ENCODE data around the gene SHISA6. TPM values are rescaled to one million over a fixed set of nuclear protein-coding genes. Genes with fewer than 3 reads are reported as not detected.
"Not testable (repeated sequence)": the region's sequence is repeated elsewhere in the genome, so short reads cannot be mapped to it uniquely, and the experiment has no call there.

The SHISA6 gene
- total RNA-seq, 1 donor from 2014 or later: 12.6 TPM

DNA sequence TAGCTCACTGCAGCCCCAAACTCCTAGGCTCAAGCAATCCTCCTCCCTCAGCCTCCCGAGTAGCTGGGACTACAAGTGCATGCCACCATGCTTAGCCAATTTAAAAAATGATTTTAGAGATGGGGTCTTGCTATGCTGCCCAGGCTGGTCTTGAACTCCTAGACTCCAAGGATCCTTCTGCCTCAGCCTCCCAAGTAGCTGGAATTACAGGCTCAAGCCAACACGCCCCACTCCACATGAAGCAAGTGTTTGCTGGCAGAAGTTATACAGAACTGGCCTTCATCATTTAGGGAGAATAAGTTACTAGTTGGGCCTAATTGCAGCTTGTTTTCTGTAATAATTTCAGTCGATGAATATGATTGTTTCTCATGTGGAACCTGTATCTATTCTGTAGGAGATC lies 68.0 kb downstream of the SHISA6 start:
- TF ChIP-seq CTCF (IDR thresholded peaks at IDR 0.05; ENCODE audit: partially characterized antibody, unreplicated experiment): no peak
- Mint-ChIP-seq H3K27me3 (ENCODE audit: unreplicated experiment) (peaks cover 4% of the 10 kb centered on the region), H3K36me3 (ENCODE audit: unreplicated experiment) (no peaks in the 10 kb centered on the region), H3K9me3 (ENCODE audit: unreplicated experiment) (peaks cover 4% of the 10 kb centered on the region), H3K4me3 (ENCODE audit: unreplicated experiment) (no peak overlapping the region), H3K4me1 (ENCODE audit: low read depth, unreplicated experiment) (peaks cover 5% of the 10 kb centered on the region), H3K27ac (ENCODE audit: unreplicated experiment) (no peak overlapping the region)
- no peak for DNase-seq

DNA sequence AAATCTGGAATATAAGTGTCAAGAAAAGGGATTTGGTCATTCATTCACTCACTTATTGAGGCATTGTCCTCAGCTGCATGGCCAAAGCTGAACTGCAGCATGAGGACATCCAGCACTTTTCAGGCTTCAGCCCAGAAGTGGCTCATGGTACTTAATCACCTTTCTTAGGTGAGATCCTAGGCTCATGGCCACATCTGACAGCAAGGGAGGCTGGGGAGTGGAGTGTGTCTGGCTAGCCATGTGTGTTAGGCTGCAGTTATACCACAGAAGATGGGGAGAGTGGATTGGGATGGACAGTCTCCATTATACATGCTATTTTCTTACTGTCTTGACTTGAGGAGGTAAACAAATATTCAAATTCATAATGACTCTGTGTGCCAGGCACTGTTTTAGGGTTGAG lies 68.8 kb downstream of the SHISA6 start:
- no peak for TF ChIP-seq CTCF (IDR thresholded peaks at IDR 0.05; ENCODE audit: partially characterized antibody, unreplicated experiment)
- H3K4me1 Mint-ChIP-seq (ENCODE audit: low read depth, unreplicated experiment): peaks cover 5% of the 10 kb centered on the region
- DNase-seq: no peak
- H3K9me3 Mint-ChIP-seq (ENCODE audit: unreplicated experiment): peaks cover 4% of the 10 kb centered on the region
- H3K27ac Mint-ChIP-seq (ENCODE audit: unreplicated experiment): no peak overlapping the region
- H3K4me3 Mint-ChIP-seq (ENCODE audit: unreplicated experiment): no peak overlapping the region
- H3K36me3 Mint-ChIP-seq (ENCODE audit: unreplicated experiment): no peaks in the 10 kb centered on the region
- H3K27me3 Mint-ChIP-seq (ENCODE audit: unreplicated experiment): peaks cover 4% of the 10 kb centered on the region

- not testable (repeated sequence) for H3K27ac Mint-ChIP-seq (ENCODE audit: unreplicated experiment); DNase-seq; H3K9me3 Mint-ChIP-seq (ENCODE audit: unreplicated experiment); H3K27me3 Mint-ChIP-seq (ENCODE audit: unreplicated experiment); H3K4me3 Mint-ChIP-seq (ENCODE audit: unreplicated experiment); H3K4me1 Mint-ChIP-seq (ENCODE audit: low read depth, unreplicated experiment); H3K36me3 Mint-ChIP-seq (ENCODE audit: unreplicated experiment)
Measured at GRCh38 chr17:11316451-11316850, 75.4 kb downstream of the SHISA6 start.

- Mint-ChIP-seq H3K4me1 (ENCODE audit: low read depth, unreplicated experiment) (no peaks in the 10 kb centered on the region), H3K27me3 (ENCODE audit: unreplicated experiment) (no peaks in the 10 kb centered on the region), H3K36me3 (ENCODE audit: unreplicated experiment) (no peaks in the 10 kb centered on the region), H3K4me3 (ENCODE audit: unreplicated experiment) (no peak overlapping the region), H3K27ac (ENCODE audit: unreplicated experiment) (no peak overlapping the region), H3K9me3 (ENCODE audit: unreplicated experiment) (peaks cover 4% of the 10 kb centered on the region)
- no peak for TF ChIP-seq CTCF (IDR thresholded peaks at IDR 0.05; ENCODE audit: partially characterized antibody, unreplicated experiment)
- no peak for DNase-seq
Measured at GRCh38 chr17:11318207-11318606, 77.2 kb downstream of the SHISA6 start.

DNA sequence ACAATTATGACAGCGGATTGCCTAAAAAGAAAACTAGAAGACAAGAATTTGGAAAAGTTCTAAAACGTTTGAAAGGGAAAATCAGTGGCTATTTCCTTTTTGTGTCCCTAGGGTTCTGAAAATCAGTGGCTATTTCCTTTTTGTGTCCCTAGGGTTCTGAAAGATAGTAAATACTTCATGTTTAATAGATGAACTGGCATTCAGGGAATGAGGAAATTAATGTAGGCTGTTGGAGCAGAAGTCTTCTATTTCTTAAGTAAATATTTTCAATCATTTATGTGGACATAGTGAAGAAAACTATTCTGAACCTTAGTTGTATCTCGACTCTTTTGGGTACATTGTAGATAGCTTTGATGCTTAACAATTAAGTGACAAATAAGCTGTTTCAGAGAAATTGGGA lies 78.9 kb downstream of the SHISA6 start:
- no peak for TF ChIP-seq CTCF (IDR thresholded peaks at IDR 0.05; ENCODE audit: partially characterized antibody, unreplicated experiment)
- Mint-ChIP-seq H3K27me3 (ENCODE audit: unreplicated experiment) (no peaks in the 10 kb centered on the region), H3K4me3 (ENCODE audit: unreplicated experiment) (no peak overlapping the region), H3K27ac (ENCODE audit: unreplicated experiment) (no peak overlapping the region), H3K36me3 (ENCODE audit: unreplicated experiment) (peaks cover 4% of the 10 kb centered on the region), H3K9me3 (ENCODE audit: unreplicated experiment) (no peaks in the 10 kb centered on the region), H3K4me1 (ENCODE audit: low read depth, unreplicated experiment) (no peaks in the 10 kb centered on the region)
- DNase-seq: no peak

- Mint-ChIP-seq H3K27ac (ENCODE audit: unreplicated experiment) (no peak overlapping the region), H3K27me3 (ENCODE audit: unreplicated experiment) (no peaks in the 10 kb centered on the region), H3K36me3 (ENCODE audit: unreplicated experiment) (peaks cover 4% of the 10 kb centered on the region), H3K4me1 (ENCODE audit: low read depth, unreplicated experiment) (peaks cover 6% of the 10 kb centered on the region), H3K9me3 (ENCODE audit: unreplicated experiment) (no peaks in the 10 kb centered on the region), H3K4me3 (ENCODE audit: unreplicated experiment) (no peak overlapping the region)
- no peak for DNase-seq
- TF ChIP-seq CTCF (IDR thresholded peaks at IDR 0.05; ENCODE audit: partially characterized antibody, unreplicated experiment): no peak
Measured at GRCh38 chr17:11324021-11324420, 83.0 kb downstream of the SHISA6 start.
